Stomach (tissue), 9 donors: ENCODE measurements around the gene ZNF451. TPM values are rescaled to one million over a fixed set of nuclear protein-coding genes. Genes with fewer than 3 reads are reported as not detected.

Experiments
- DNase-seq, 2 donors: peaks; one replicate each; pipeline versions ENCODE4 v3.0.0 to v3.0.0-alpha.2; 2013 to 2019
- H3K27ac ChIP-seq, 5 donors: fragments of 200-600 bp in 4 of 5; sonication (generic) in 4 of 5; one replicate each; pipeline ENCODE4 v1.5.1; 2013 to 2019; ENCODE audit warnings: mild to moderate bottlenecking in 1 of 5, moderate library complexity in 1 of 5
- H3K27me3 ChIP-seq, 3 donors: fragments of 200-600 bp; sonication (generic); one replicate each; pipeline ENCODE4 v1.5.1; 2017 to 2019; ENCODE audit warnings: mixed run types in 1 of 3
- H3K36me3 ChIP-seq, 4 donors: fragments of 200-600 bp; sonication (generic); 1 replicate in 3 of 4; 2 replicates in 1 of 4; pipeline ENCODE4 v1.5.1; 2016 to 2019
- H3K4me1 ChIP-seq, 4 donors: fragments of 200-600 bp; sonication (generic); one replicate each; pipeline ENCODE4 v1.5.1; 2016 to 2019
- H3K4me3 ChIP-seq, 4 donors: fragments of 200-600 bp; sonication (generic) in 3 of 4; one replicate each; pipeline ENCODE4 v1.5.1; 2016 to 2019; ENCODE audit warnings: mild to moderate bottlenecking in 1 of 4
- H3K9me3 ChIP-seq, 4 donors: fragments of 200-600 bp; sonication (generic); one replicate each; pipeline ENCODE4 v1.5.1; 2016 to 2019
- CTCF ChIP-seq, 7 experiments: fragments of 450-650 bp in 4 of 7; fragments of 200-600 bp in 3 of 7; sonication (generic) in 3 of 7; IDR thresholded peaks; one replicate each; pipeline ENCODE4 v1.5.1; 2016 to 2019; ENCODE audit warnings: antibody characterized with exemption in 7 of 7, control low read depth in 2 of 7, mild to moderate bottlenecking in 1 of 7
- EP300 ChIP-seq: sonication (generic); formaldehyde crosslinking; IDR thresholded peaks from one replicate; pipeline ENCODE4 v1.6.1; 2017; ENCODE audit warnings: antibody characterized with exemption
- POLR2A ChIP-seq, 4 donors: fragments of 450-650 bp; IDR thresholded peaks; one replicate each; pipeline ENCODE4 v1.6.1; 2016; ENCODE audit warnings: antibody characterized with exemption in 4 of 4, control low read depth in 2 of 4, mild to moderate bottlenecking in 1 of 4, moderate library complexity in 1 of 4
- POLR2AphosphoS5 ChIP-seq, 3 donors: sonication (generic); formaldehyde crosslinking; IDR thresholded peaks; one replicate each; pipeline ENCODE4 v1.6.1; 2016; ENCODE audit warnings: antibody characterized with exemption in 3 of 3
- WGBS, 5 donors: extraction: QIAGEN DNeasy Blood & Tissue Kit in 3 of 5; methylation state at CpG; one replicate each; pipeline versions ENCODE4 v1.1.5 to v1.1.7; 2013 to 2018; 5-methylcytosine and 5-hydroxymethylcytosine counted together
- intact Hi-C: fragments of 100-400 bp; cut with DNase I; formaldehyde crosslinking; loops from one replicate; pipeline ENCODE4 v1.15.1; 2023; ENCODE audit warnings: low total_unique reads
- polyA plus RNA-seq, 3 donors: library from polyadenylated mRNA; stranded (reverse); fragments of 200-250 nt; gene quantifications; one replicate each; pipeline ENCODE4 v1.2.3, GENCODE V29; 2013
- total RNA-seq, 5 donors: library from RNA; depleted of rRNA; stranded (reverse); fragments of >200 nt; gene quantifications; one replicate each; pipeline versions ENCODE4 v1.1.0 to v1.2.3, GENCODE V29; 2014 to 2016
- donor health status: healthy with polysubstance abuse.
- donor health status: Bipolar disorder and iron deficiency.
- donor health status: healthy.

ZNF451 gene
- total and polyA plus RNA-seq, 8 donors = 6.0 to 402 (median 35.1) TPM

- no peak overlapping the region for H3K27ac ChIP-seq
- no peaks in the 10 kb centered on the region for H3K27me3 ChIP-seq
- TF ChIP-seq CTCF (IDR thresholded peaks at IDR 0.05) (no peak), POLR2AphosphoS5 (IDR thresholded peaks at IDR 0.05) (no peak), POLR2A (IDR thresholded peaks at IDR 0.05) (no peak), EP300 (no peak)
- no peak for DNase-seq
- intact Hi-C loops = no loop called here
- H3K36me3 ChIP-seq = peaks cover 24 to 74% (median 60%) of the 10 kb centered on the region in 4 donors
- no peaks in the 10 kb centered on the region for H3K4me1 ChIP-seq
- H3K4me3 ChIP-seq = no peak overlapping the region
- 81 to 87% (median 84%) methylated on average over 7 of the region's 7 CpGs for WGBS, 5 donors
- no peaks in the 10 kb centered on the region for H3K9me3 ChIP-seq
Measured at GRCh38 chr6:57147955-57148858, 58.2 kb downstream of the ZNF451 start.

- H3K9me3 ChIP-seq = no peaks in the 10 kb centered on the region
- H3K4me1 ChIP-seq = no peaks in the 10 kb centered on the region
- TF ChIP-seq POLR2AphosphoS5 (IDR thresholded peaks at IDR 0.05) (no peak), EP300 (no peak), CTCF (IDR thresholded peaks at IDR 0.05) (no peak), POLR2A (IDR thresholded peaks at IDR 0.05) (no peak)
- no peaks in the 10 kb centered on the region for H3K27me3 ChIP-seq
- H3K4me3 ChIP-seq = no peak overlapping the region
- intact Hi-C loops = no loop called here
- no peak for DNase-seq
- H3K36me3 ChIP-seq = peaks cover 12 to 76% (median 71%) of the 10 kb centered on the region in 4 donors
- no peak overlapping the region for H3K27ac ChIP-seq
Measured at GRCh38 chr6:57158658-57159057, 68.7 kb downstream of the ZNF451 start.

- Histone ChIP-seq H3K9me3 (no peaks in the 10 kb centered on the region), H3K36me3 (peaks cover 7 to 76% (median 71%) of the 10 kb centered on the region in 4 donors), H3K27ac (no peak overlapping the region), H3K4me3 (no peak overlapping the region), H3K27me3 (no peaks in the 10 kb centered on the region), H3K4me1 (no peaks in the 10 kb centered on the region)
- DNase-seq = no peak
- TF ChIP-seq CTCF (IDR thresholded peaks at IDR 0.05) = no peak
- TF ChIP-seq POLR2AphosphoS5 (IDR thresholded peaks at IDR 0.05) = no peak
- no peak for TF ChIP-seq EP300
- TF ChIP-seq POLR2A (IDR thresholded peaks at IDR 0.05) = no peak
- WGBS, 5 donors = 82 to 96% (median 96%) methylated on average over 2 of the region's 2 CpGs
- intact Hi-C loops = no loop called here
Measured at GRCh38 chr6:57159127-57159526, 69.1 kb downstream of the ZNF451 start.

- H3K27ac ChIP-seq = no peak overlapping the region
- H3K4me3 ChIP-seq = no peak overlapping the region
- H3K9me3 ChIP-seq = peaks cover 0 to 12% (median 5%) of the 10 kb centered on the region in 4 donors
- peaks cover 0 to 79% (median 66%) of the 10 kb centered on the region in 4 donors for H3K36me3 ChIP-seq
- TF ChIP-seq POLR2AphosphoS5 (IDR thresholded peaks at IDR 0.05) = no peak
- no peak for TF ChIP-seq CTCF (IDR thresholded peaks at IDR 0.05)
- no peak for TF ChIP-seq EP300
- no peaks in the 10 kb centered on the region for H3K27me3 ChIP-seq
- DNase-seq = no peak
- intact Hi-C loops = no loop called here
- whole genome bisulfite sequencing, 5 donors = 91 to 97% (median 94%) methylated on average over 2 of the region's 2 CpGs
- no peaks in the 10 kb centered on the region for H3K4me1 ChIP-seq
Measured at GRCh38 chr6:57162028-57162427, 72.0 kb downstream of the ZNF451 start.
